GM21381 (cell line): ENCODE measurements around the gene CENPO.

Source experiments
- ATAC-seq: cut with Tn5 transposase; IDR thresholded peaks from one replicate; pipeline ENCODE4 v1.9.1; 2021; ENCODE audit warnings: mild to moderate bottlenecking, moderate library complexity; ENCODE audit not compliant: unreplicated experiment

CENPO gene

DNA sequence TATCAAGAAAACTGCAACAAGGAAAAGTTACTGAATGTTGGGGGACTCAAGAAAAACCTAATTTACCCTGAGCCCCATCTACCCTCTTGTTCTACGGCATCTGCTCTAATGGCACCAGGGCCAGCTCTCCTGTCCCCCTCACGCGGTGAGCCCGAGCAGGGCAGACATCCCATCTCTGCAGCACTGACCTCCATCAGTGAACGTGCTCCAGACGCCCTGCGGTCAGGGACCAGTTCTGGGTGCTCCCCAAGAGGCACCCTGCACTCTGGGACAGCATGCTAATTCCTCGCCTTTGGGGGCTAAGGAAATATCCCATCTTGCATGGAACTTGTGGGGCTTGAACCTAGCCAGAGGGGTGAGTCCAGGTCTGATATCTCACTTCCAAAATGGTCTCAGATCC lies 43.0 kb downstream of the CENPO start:
- ATAC-seq = no peak

DNA sequence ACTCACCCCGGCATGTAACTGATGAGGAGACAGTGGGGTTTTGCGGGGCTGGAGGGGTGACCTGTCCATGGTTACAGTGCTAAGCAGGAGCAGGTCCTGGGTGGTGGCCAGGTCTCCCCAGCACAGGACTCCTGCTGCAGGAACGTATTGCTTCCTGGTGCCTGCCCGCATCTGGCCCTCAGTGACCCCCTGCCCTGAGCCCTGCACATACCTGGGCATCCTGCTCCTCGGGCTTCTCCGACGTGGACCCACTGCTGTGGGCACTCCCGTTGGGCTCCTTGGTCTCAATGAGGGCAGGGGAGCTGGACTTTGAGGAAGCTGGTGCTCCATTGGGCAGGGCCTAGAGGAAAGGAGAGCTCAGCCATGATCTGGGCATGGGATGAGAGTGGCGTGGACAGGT lies 43.5 kb downstream of the CENPO start:
- ATAC-seq = no peak

DNA sequence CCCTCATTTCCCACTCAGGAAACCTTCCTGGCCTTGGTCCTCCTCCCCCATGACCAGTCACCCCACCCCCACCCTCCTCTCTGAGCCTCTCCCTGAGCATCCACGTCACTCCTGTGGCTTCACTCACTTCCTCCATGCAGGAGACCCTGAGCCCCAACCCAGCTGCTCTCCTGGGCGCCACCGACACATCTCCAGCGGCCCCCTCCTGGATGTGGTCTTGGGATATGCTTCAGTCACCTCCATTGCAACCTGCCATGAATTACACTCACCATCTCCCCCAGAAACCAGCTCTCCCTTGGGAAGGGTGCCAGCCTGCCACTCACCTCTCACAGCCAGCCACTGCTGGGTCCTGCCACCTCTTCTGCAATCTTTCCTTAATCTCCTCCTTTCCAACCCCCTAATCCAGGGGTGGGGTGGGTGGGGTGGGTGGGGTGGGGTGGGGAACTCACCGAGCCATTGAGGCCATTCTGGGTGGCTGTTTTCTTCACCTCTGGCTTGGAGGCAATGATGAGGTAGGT lies 44.8 kb downstream of the CENPO start:
- no peak for ATAC-seq

- no peak for ATAC-seq
These were observed 45.3 kb downstream of the CENPO start for GRCh38 chr2:24838541-24838940.

- ATAC-seq = no peak
These were observed 46.5 kb downstream of the CENPO start for GRCh38 chr2:24839729-24840128.

DNA sequence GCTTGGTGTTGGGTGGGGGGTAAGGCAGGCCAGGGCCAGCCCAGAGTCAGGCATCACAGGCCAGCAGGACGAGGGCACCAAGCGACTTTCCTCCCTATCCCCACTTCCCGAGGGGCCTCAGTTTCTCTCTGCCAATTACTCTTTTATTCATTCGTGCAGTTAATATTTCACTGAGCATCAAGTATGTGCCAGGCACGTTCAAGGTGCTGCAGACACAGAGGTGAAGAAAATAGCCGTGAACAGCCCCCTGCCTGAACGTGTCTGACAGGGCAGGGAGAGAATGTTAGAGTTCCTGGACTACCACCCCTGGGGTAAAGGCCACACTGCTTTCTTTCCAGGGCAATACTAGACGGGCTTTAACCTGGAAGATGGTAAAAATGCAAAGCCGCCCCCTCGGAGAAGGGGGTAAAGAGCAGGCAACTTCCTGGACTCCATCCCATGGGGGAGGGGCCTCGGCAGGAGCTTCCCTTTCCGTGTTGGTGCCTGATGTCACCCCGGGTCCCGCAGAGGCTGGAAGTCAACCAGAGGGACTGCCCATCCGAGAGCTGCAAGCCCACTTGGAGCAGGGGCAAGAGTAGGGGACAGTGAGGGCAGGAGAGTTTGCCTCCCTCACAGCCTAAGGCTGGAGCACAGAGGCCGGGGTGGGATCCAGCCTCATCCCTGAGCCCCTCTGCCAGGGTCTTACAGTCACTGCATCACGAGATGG lies 47.1 kb downstream of the CENPO start:
- ATAC-seq = no peak

DNA sequence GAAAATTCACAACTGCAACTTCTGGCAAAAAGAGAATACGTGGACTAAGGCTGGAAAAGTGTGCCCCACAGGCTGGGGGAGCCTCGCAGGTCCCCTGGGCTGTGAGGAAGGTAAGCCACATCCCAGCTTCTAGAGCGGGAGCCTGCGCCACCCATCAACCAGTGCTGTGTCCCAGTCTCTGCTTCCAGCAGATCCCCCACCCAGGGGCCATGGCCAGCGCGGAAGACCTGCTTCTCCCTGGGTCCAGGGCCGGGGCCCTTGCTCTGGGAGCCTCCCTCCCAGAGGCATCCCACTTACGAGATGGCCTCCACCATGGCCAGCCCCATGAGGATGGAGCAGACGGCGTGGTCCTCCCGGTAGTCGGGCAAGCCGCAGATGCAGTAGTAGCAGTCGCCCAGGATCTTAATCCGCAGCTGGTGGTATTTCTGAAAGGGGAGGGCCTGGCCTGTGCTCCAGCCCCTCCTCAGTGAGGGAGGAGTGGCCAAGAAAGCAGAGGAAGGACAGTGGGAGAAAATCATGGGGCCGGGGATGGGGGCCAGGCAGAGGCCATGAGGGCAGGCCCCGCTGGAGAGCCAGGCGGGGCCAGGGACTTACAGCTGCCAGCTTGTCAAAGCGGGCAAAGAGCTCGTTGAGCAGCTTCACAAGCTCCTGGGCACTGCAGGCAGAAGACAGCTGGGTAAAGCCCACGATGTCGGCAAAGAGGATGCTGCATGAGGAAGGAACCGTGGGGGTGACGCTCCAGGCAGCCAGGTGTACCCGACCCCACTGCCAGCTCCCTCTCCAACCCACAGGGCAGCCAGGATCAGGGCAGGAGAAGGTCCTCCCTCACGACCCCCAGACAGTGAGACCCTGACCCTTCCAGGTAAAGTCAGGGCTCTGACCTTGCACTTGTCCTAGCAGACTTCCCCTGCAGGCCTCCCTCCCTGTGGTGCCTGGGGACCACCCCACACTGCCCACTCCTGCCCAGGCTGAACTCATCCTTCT lies 48.0 kb downstream of the CENPO start:
- ATAC-seq = no peak

DNA sequence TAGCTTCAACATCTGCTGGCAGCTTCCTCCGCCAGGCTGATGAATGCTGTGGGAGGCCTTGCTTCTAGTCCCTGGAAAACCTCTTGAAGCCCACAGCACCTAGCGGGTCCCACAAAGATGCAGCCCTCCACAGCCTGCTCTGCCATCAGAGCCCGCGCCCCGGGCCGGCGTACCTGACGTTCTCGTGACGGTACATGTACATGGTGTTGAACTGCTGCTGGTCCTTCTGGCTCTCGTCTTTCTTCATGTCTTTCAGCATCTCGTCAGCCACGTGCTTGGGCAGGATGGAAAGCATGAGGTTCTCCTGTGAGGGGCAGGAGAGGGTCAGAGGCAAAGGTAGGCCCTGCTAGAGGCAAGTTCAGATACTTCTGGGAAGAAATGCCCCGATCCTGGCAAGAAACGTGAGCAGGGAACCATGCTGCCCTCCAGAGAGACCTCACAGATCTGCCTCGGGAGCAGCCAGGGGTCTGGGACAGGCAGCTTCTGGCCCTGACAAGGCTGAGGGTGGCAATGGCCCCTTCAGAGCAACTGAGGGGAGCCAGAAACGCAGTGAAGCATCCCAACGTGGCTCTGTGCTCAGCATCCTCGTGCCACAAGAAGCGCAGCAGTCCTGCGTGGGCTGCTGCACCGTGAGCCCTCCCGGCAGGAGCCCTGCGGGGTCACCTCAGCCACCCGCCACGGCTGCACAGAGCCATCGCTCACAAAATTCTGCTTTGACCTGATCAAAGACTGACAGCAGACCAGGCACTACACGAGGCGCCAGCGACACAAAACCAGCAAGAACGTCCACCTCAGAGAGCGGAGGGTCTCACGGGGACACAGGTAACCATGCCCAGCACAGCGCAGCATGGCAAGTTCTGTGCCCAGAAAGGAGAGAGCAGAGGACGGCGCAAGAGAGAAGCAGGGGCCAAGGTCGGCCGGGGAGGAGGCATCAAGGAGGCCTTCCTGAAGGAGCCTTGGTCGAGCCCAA lies 49.1 kb downstream of the CENPO start:
- ATAC-seq = no peak

- no peak for ATAC-seq
These were observed 50.2 kb downstream of the CENPO start for GRCh38 chr2:24843330-24843860.

DNA sequence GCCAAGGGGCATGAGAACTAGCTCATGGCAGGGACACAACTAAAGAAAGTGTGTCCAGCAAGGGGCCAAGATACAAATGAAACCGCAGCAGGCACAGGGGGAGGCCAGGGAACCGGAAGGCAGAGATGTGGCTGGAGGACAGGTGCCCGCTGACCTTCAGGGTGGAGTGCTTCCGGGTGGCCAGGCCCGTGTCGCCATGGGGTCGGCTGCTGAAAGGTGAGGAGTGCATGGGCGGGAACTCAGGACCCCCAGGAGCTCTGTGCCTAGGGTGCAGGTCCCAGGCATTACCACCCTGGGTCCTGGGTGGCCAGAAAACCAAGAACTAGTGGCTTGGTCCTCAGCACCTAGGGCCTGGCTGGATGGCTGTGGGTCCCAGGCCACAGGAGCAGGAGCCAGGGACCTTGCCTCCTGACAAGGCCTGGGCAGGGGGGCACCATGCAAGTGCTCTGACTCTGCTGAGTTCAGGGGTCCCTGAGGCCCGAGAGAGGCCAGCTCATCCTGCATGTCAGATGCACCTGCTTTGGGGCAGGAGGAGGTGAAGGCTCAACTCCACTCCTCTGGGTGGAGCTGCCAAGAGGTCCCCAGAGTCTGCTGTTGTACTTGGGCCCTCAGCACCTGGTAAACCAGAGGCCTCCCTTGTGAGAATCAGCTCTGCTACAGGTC lies 50.9 kb downstream of the CENPO start:
- no peak for ATAC-seq

DNA sequence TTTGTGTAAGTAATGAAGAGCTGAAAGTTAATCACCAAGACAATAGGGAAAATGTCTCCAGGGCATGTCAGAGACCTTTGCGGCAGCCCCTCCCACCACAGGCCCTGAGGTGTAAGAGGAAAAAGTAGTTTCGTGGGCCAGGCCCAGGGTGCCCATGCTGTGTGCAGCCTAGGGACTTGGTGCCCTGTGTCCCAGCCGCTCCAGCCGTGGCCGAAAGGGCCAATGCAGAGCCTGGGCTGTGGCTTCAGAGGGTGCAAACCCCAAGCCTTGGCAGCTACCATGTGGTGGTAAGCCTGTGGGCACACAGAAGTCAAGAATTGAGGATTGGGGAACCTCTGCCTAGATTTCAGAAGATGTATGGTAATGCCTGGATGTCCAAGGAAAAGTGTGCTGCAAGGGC lies 52.5 kb downstream of the CENPO start:
- ATAC-seq = no peak

GRCh38 chr2:24850944-24851343 lies 57.7 kb downstream of the CENPO start:
- no peak for ATAC-seq

DNA sequence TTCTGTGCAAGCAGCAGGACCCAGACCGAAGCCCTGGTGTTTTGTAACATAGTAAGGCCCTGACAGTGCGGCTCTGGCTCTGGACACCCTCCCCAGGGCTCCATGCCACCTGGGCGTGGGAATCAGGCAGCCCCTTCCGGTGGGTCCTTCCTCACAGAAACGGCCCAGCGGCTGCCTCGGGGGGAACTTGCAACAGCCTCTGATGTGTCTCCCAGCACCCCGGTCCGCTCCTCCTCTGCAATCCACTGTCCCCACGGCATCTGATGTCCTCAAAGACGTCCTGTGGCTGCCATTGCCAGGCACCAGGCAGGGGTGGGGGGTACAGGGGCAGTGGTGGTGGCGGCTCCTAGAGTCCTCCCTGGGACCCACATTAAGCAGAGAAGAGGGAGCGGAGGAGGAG lies 58.8 kb downstream of the CENPO start:
- no peak for ATAC-seq

DNA sequence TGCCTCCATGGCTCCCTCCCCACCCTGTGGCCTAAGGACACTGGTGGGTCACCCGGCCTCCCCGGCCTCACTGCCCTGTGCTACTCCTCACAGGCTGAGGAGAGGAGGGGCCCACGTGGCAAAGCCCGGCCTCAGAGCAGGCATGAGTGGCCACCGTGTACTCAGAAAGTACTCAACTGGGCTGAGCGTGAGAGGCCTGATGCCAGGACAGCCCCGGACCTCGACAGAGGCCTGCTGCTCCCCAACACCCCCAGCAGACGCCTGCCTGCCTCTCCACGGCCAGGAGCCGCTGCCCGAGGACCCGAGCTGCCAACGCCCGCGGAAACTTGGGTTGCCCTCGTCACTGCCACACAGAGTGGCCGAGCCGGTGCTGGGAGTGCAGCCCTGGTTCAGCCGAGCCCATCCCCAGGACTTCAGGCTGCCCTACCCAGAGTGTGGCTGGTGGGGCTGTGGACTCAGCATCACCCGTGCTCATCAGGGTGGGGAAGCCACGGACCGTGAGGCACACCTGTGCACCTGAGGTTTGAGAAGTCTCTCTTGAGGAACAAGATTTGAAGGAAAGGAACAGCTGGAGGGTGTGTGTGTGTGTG lies 59.3 kb downstream of the CENPO start:
- no peak for ATAC-seq

DNA sequence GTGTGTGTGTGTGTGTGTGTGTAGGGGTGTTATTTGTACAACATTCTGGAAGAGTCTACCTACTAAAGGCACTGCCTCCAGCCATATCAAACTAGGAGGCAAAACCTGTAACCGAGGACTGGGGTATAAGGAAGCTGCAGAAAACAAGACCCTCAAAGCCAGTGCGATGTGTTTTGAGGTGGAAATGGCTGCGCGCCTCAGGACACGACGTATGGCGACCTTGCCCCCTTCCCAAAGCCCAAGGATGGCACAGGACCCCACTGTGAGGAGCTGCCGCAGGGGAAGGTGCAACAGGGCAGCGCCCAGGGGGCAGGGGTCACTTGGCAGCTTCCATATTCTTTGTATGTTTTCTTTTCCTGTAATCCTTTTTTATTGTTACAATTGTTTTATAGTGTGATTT lies 59.8 kb downstream of the CENPO start:
- no peak for ATAC-seq

DNA sequence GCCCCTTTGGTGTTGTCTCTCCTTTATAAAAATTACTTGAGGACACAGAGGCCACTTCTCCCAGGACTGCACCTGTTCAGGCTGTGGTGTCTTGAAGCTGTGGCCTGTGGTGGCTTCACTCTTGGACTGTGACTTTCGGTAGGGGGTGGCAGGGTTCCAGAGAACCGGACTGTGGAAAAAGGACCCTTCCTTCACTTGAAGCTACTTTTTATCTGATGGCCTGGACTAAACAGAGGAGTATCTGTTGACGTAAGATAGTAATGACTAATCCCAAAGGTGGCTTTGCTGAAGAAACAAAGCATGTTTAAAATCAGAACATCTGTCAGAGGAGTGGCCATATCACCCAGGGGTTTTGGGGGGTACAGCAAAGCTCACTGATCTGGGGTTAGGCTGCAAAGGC lies 60.8 kb downstream of the CENPO start:
- ATAC-seq = no peak

GRCh38 chr2:24855022-24855622 lies 61.9 kb downstream of the CENPO start:
- no peak for ATAC-seq

- ATAC-seq = no peak
These were observed 62.5 kb downstream of the CENPO start for GRCh38 chr2:24855726-24856125.

DNA sequence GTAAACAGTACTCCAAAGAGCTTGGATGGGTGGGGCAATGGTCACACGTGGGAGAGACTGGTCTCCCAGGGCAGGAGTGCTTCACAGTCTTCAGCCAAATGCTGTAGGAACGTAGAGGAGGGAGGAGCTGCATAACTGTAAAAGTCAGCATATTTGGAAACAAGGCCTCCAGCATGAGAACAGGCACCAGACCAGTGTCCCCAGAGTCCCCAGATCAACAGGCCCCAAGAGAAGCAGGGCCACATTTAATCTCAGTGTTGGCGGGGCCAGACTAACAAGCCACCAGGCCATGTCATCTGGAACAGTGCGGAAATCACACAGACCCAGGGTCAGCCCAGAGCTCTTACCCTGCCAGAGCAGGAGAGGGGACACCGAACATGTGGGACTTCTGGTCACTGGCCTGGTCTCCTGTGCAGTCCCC lies 63.6 kb downstream of the CENPO start:
- no peak for ATAC-seq
